CD8-positive, alpha-beta memory T cell (primary cell): ENCODE measurements around the gene AOAH. TPM values are rescaled to one million over a fixed set of nuclear protein-coding genes. Genes with fewer than 3 reads are reported as not detected.

ENCODE experiments used
- CTCF ChIA-PET: fragments of 350-600 bp; sonication (Branson Sonifier 250); formaldehyde crosslinking; loops from one replicate; lab custom pipeline; 2021; ENCODE audit warnings: antibody characterized with exemption; lab: Charles Lee
- POLR2A ChIA-PET: fragments of 350-600 bp; sonication (Branson Sonifier 250); formaldehyde crosslinking; loops from one replicate; lab custom pipeline; 2021; ENCODE audit warnings: antibody characterized with exemption; lab: Charles Lee
- DNase-seq, 5 donors: peaks; one replicate each; pipeline versions ENCODE4 v3.0.0 to v3.0.0-alpha.2; 2020 to 2022; ENCODE audit warnings: mixed read lengths in 1 of 5
- H3K27ac ChIP-seq: one replicate; pipeline ENCODE4 v1.7.0; 2013; ENCODE audit warnings: low read depth, mild to moderate bottlenecking, low read length, moderate library complexity
- H3K27me3 ChIP-seq: 2 replicates; pipeline ENCODE4 v1.7.0; 2013; ENCODE audit warnings: low read length, mild to moderate bottlenecking; ENCODE audit not compliant: insufficient read depth, poor library complexity, severe bottlenecking
- H3K36me3 ChIP-seq: 2 replicates; pipeline ENCODE4 v1.7.0; 2013; ENCODE audit warnings: mild to moderate bottlenecking, low read length, moderate library complexity; ENCODE audit not compliant: insufficient read depth
- H3K4me1 ChIP-seq: 2 replicates; pipeline ENCODE4 v1.7.0; 2013; ENCODE audit warnings: mild to moderate bottlenecking, low read length, moderate library complexity; ENCODE audit not compliant: insufficient read depth
- H3K4me3 ChIP-seq: 2 replicates; pipeline ENCODE4 v1.7.0; 2013; ENCODE audit warnings: mild to moderate bottlenecking, low read length
- H3K9me3 ChIP-seq: 2 replicates; pipeline ENCODE4 v1.7.0; 2013; ENCODE audit warnings: mild to moderate bottlenecking, low read length
- H3K27ac Mint-ChIP-seq, 8 donors: one replicate each; pipeline ENCODE4 v1.8.0; 2020 to 2021; ENCODE audit warnings: mixed read lengths in 8 of 8, mild to moderate bottlenecking in 6 of 8, inconsistent platforms in 3 of 8, moderate library complexity in 3 of 8
- H3K27me3 Mint-ChIP-seq, 2 donors: one replicate each; pipeline ENCODE4 v1.8.0; 2020 to 2021; ENCODE audit warnings: mixed read lengths in 2 of 2, mild to moderate bottlenecking in 1 of 2, moderate library complexity in 1 of 2
- H3K36me3 Mint-ChIP-seq, 3 donors: one replicate each; pipeline ENCODE4 v1.8.0; 2020 to 2021; ENCODE audit warnings: mixed read lengths in 3 of 3, inconsistent platforms in 1 of 3, mild to moderate bottlenecking in 1 of 3
- H3K4me1 Mint-ChIP-seq, 3 donors: one replicate each; pipeline ENCODE4 v1.8.0; 2020 to 2021; ENCODE audit warnings: mixed read lengths in 3 of 3, inconsistent platforms in 1 of 3, mild to moderate bottlenecking in 1 of 3
- H3K4me3 Mint-ChIP-seq, 7 donors: one replicate each; pipeline ENCODE4 v1.8.0; 2020 to 2021; ENCODE audit warnings: mixed read lengths in 7 of 7, mild to moderate bottlenecking in 6 of 7, moderate library complexity in 4 of 7, inconsistent platforms in 2 of 7
- H3K9me3 Mint-ChIP-seq, 5 donors: one replicate each; pipeline ENCODE4 v1.8.0; 2020 to 2022; ENCODE audit warnings: mixed read lengths in 5 of 5, mild to moderate bottlenecking in 3 of 5, moderate library complexity in 2 of 5, inconsistent platforms in 1 of 5
- polyA plus RNA-seq: library from polyadenylated mRNA; unstranded; fragments of 300-500 nt; fragmentation: Illumina TruSeq; gene quantifications from one replicate; pipeline ENCODE4 v1.2.3, GENCODE V29; 2021
- total RNA-seq, 2 experiments: library from RNA; stranded (reverse); gene quantifications; one replicate each; pipeline ENCODE4 v1.2.3, GENCODE V29; 2021

Gene AOAH
- total and polyA plus RNA-seq, 3 experiments from 2014 or later: 25.0 to 59.2 (median 26.4) TPM

DNA sequence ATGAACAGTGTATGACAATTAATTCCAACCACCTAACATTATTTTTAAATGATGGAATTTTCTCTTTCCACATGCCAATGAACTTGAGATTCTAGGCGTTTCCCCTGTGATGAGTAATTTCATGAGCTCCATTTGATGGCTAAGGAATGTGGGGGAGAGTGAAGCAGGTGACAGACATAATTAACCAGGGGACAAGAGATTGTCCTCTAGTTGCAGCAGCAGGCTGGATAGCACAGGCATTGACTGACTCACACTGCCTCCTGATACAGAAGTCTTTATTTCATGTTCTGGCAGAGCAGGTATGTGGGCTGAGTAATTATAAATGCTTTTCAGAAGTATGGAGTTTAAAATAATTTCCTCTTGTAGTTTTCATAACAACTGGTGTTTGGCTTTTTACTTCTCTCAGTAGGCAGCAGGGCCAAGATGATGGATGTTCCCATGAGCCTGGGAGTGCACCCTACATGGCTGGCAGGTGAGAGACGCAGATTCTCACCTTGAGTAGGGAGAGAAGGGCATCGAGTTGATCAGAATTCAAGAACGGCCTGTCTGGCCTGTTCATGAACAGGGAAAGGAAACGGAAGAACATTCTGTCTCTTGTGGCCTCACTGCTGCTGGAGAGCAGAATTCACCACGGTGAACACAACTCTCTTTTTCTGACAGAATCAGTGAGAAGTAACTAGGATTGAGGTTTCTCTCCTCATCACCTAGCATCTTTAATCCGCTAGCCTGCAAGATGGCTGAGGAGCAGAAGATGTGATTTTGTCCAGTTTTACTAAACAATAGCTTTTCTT, 118.8 kb downstream of the AOAH start:
- H3K4me1 Mint-ChIP-seq: peaks cover 21 to 41% (median 31%) of the 10 kb centered on the region in 3 donors

DNA sequence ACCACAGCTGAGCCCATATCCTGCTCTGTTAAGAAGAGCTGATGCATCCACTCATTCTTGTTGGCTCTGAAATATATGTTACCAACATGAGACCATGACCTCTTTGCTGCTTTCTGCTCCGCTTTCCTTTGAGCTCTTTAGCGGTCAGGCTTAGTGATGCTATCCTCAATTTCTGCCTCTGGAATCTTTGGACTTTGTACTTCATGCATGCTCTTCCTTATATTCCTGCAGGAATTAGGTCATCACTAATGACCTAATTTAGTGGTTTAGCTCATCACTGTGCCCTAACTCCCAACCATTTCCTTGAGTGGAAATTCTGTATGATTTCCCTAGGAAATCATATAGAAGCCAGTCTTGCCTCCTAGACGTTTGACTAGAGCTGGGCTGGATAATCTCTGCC, 119.5 kb downstream of the AOAH start:
- ChIA-PET POLR2A (no interaction called here), CTCF (interaction anchor here (1.1 kb wide), 1 partner anchor 14 kb away, joined by 3 read pairs; no protein-coding TSS in a partner anchor)
- Mint-ChIP-seq H3K36me3 (peaks cover 0 to 39% (median 15%) of the 10 kb centered on the region in 3 donors), H3K9me3 (no peaks in the 10 kb centered on the region), H3K4me1 (peaks cover 21 to 46% (median 35%) of the 10 kb centered on the region in 3 donors), H3K4me3 (no peak overlapping the region), H3K27me3 (no peaks in the 10 kb centered on the region), H3K27ac (peak overlapping the region in 3 of 8 donors; percentile 51 to 79 (median 59))
- no peaks in the 10 kb centered on the region for H3K36me3 ChIP-seq
- no peak overlapping the region for H3K4me3 ChIP-seq
- DNase-seq: no peak
- peaks cover 28% of the 10 kb centered on the region for H3K4me1 ChIP-seq
- no peaks in the 10 kb centered on the region for H3K27me3 ChIP-seq
- no peak overlapping the region for H3K27ac ChIP-seq
- no peaks in the 10 kb centered on the region for H3K9me3 ChIP-seq

More for the DNA sequence above, 118.8 kb downstream of the AOAH start:
- Mint-ChIP-seq H3K27me3 (no peaks in the 10 kb centered on the region), H3K36me3 (peaks cover 0 to 36% (median 12%) of the 10 kb centered on the region in 3 donors), H3K9me3 (no peaks in the 10 kb centered on the region), H3K4me3 (no peak overlapping the region), H3K27ac (peak overlapping the region in 4 of 8 donors; percentile 4 to 59 (median 44))
- H3K9me3 ChIP-seq: no peaks in the 10 kb centered on the region
- DNase-seq: no peak
- H3K27ac ChIP-seq: no peak overlapping the region
- no peaks in the 10 kb centered on the region for H3K36me3 ChIP-seq
- no peak overlapping the region for H3K4me3 ChIP-seq
- ChIA-PET CTCF (interaction anchor here (1.1 kb wide), 1 partner anchor 14 kb away, joined by 3 read pairs; no protein-coding TSS in a partner anchor), POLR2A (no interaction called here)
- no peaks in the 10 kb centered on the region for H3K27me3 ChIP-seq
- H3K4me1 ChIP-seq: peaks cover 28% of the 10 kb centered on the region

DNA sequence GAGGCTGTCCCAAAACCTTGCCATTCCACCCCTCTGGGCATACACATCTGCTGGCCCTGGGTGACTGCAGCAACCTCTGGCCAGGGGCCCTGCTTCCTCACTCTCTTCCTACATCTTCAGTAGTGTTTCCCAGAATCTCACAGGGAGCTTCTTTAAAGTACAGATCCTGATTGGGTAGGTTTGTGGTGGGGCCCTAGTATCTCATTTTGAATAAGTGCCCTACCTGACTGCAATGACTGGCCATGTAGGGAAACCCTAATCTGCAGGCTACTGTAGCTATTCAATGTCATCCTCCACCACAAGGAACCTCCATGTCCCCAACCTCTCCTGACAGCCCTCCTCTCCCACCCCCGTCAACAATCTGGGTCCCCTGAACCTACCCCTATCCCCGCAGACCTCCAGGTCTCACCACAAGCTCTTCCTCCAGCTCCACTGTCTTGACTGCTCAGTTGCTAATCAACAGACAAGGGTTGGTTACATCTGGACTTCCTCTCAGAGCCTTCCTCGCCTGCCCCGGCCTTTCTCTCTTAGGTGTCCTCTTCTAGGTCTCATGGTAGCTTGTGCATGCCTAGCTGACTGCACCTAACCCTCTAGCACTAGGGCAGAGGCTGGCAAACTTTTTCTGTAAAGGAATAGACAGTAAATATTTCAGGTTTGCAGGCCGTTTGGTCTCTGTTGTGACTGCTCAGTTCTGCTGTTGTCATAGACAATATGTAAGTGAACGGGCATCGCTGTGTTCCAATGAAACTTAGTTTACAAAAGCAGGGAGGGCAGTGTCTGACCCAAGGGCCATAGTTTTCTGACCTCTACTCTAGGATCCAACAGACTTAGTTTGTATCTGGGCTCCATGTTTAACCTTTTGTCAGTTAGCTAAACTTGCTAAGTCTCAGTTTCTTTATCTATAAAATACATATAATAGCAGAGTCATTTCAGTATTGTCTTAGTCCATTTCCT, 121.1 kb downstream of the AOAH start:
- no peaks in the 10 kb centered on the region for H3K36me3 ChIP-seq
- H3K9me3 ChIP-seq: no peaks in the 10 kb centered on the region
- Mint-ChIP-seq H3K27me3 (no peaks in the 10 kb centered on the region), H3K9me3 (no peaks in the 10 kb centered on the region), H3K36me3 (peaks cover 0 to 35% (median 17%) of the 10 kb centered on the region in 3 donors), H3K4me3 (peak overlapping the region in 1 of 7 donors; percentile 64), H3K27ac (peak overlapping the region in 7 of 8 donors; percentile 17 to 84 (median 68)), H3K4me1 (peaks cover 21 to 46% (median 35%) of the 10 kb centered on the region in 3 donors)
- no peak overlapping the region for H3K4me3 ChIP-seq
- no peak for DNase-seq
- POLR2A ChIA-PET: no interaction called here
- H3K27me3 ChIP-seq: no peaks in the 10 kb centered on the region
- H3K4me1 ChIP-seq: peaks cover 28% of the 10 kb centered on the region
- no peak overlapping the region for H3K27ac ChIP-seq
- CTCF ChIA-PET: no interaction called here

DNA sequence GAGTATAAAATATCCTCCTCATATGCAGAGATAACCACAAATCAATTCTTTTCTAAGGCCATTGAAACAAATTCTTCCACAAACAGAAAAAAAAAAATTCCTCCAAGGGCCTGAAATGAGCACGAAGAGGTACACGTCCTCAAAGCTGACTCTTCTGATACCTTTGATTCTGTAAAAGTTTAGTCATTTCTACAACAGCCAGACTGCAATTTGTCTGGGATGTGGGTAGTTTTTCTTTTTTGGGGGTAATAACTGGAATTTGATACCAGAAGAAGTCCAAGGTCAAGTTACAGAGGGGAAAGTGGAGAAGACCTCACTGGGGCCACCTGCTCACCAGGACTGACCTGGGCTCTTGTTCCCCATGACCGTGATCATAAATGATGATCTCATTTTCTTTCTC, 121.8 kb downstream of the AOAH start:
- H3K4me1 Mint-ChIP-seq: peaks cover 21 to 46% (median 35%) of the 10 kb centered on the region in 3 donors
- Histone ChIP-seq H3K27me3 (no peaks in the 10 kb centered on the region), H3K4me3 (no peak overlapping the region), H3K9me3 (no peaks in the 10 kb centered on the region), H3K4me1 (peaks cover 22% of the 10 kb centered on the region), H3K36me3 (no peaks in the 10 kb centered on the region), H3K27ac (no peak overlapping the region)
- DNase-seq: no peak
- H3K27ac Mint-ChIP-seq: peak overlapping the region in 3 of 8 donors; percentile 54 to 78 (median 68)
- H3K27me3 Mint-ChIP-seq: no peaks in the 10 kb centered on the region
- peaks cover 0 to 38% (median 17%) of the 10 kb centered on the region in 3 donors for H3K36me3 Mint-ChIP-seq
- no peaks in the 10 kb centered on the region for H3K9me3 Mint-ChIP-seq
- H3K4me3 Mint-ChIP-seq: no peak overlapping the region
- POLR2A ChIA-PET: interaction anchor here (0.6 kb wide), 1 partner anchor 969 kb away, joined by 10 read pairs; no protein-coding TSS in a partner anchor
- CTCF ChIA-PET: no interaction called here

DNA sequence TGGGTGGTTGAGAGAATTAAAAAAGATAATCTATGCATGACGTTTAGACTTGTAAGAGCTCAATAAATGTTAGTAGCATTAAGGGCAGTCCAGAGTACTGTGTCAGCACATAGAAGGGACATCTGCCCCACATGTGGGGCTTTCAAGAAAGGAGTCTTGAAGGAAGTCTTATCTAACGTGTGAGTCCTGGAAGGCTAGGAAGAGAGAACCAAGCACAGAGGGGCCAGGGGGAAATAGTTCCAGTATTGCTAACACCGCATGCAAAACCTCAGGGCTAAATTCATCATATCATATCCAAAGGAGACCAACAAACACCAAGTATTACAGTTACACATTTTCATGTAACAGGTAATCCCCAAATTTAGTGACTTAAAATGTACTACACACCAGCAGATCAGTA, 122.7 kb downstream of the AOAH start:
- peak overlapping the region in 1 of 7 donors; percentile 20 for H3K4me3 Mint-ChIP-seq
- Histone ChIP-seq H3K27me3 (no peaks in the 10 kb centered on the region), H3K4me1 (peaks cover 15% of the 10 kb centered on the region), H3K4me3 (no peak overlapping the region), H3K27ac (no peak overlapping the region), H3K36me3 (no peaks in the 10 kb centered on the region), H3K9me3 (no peaks in the 10 kb centered on the region)
- H3K4me1 Mint-ChIP-seq: peaks cover 18 to 42% (median 32%) of the 10 kb centered on the region in 3 donors
- peaks cover under 1 to 35% (median 19%) of the 10 kb centered on the region in 3 donors for H3K36me3 Mint-ChIP-seq
- peak overlapping the region in 5 of 8 donors; percentile 11 to 92 (median 76) for H3K27ac Mint-ChIP-seq
- ChIA-PET CTCF (no interaction called here), POLR2A (no interaction called here)
- H3K9me3 Mint-ChIP-seq: no peaks in the 10 kb centered on the region
- no peak for DNase-seq
- no peaks in the 10 kb centered on the region for H3K27me3 Mint-ChIP-seq

DNA sequence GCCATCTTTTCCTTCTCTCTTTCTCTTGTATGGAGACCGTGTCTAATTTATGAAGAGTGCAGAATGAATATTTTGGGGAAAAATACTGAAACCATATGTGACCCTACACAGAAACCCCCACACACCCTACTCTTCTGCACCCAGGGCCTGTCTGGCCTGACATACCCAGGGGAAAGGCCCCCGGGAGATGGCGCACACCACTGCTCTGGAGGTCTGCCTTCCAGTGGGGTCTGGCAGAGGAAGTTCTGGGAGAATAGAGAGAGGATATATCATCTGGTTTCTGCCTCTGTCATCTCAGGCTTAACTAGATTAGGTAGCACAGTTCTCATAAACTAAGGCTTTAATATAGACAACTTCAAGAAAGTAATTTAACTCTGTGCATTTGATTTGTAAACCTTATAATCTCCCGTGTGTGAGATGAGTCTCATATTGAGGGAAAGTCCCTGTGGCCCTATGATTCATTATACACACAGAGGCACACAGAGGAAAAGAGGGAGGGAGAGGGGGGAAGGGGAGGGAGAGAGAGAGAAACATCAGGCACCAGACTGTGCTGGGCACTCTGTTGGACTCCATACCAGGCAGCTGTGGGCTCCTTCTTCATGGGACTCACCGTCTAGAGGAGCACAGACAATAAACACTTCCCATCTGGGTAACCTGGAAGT, 123.3 kb downstream of the AOAH start:
- no peak overlapping the region for H3K4me3 ChIP-seq
- CTCF ChIA-PET: no interaction called here
- H3K4me1 ChIP-seq: peaks cover 9% of the 10 kb centered on the region
- Mint-ChIP-seq H3K4me3 (no peak overlapping the region), H3K27ac (peak overlapping the region in 5 of 8 donors; percentile 39 to 97 (median 78)), H3K27me3 (no peaks in the 10 kb centered on the region), H3K36me3 (peaks cover 5 to 33% (median 19%) of the 10 kb centered on the region in 3 donors), H3K9me3 (no peaks in the 10 kb centered on the region), H3K4me1 (peaks cover 18 to 39% (median 31%) of the 10 kb centered on the region in 3 donors)
- DNase-seq: no peak
- no peaks in the 10 kb centered on the region for H3K9me3 ChIP-seq
- POLR2A ChIA-PET: no interaction called here
- no peaks in the 10 kb centered on the region for H3K27me3 ChIP-seq
- no peaks in the 10 kb centered on the region for H3K36me3 ChIP-seq
- H3K27ac ChIP-seq: no peak overlapping the region

DNA sequence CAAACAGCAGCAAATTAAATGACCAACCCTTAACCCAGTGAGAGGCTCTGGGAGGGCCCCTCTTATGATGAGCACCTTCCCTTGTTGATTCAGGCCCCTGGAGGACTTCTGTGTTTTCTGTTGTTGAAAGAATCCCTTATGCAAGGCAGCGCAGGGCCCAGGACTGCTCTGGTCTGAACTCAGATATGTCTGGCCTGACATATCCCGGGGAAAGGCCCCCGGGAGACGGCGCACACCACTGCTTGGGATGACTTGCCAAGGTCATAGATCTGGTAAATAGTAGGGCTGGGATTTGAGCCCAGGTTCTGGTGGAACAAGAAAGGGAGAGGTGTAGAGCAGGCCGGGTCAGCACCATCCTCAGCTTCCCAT, 124.0 kb downstream of the AOAH start:
- peaks cover 2% of the 10 kb centered on the region for H3K4me1 ChIP-seq
- Mint-ChIP-seq H3K27ac (peak overlapping the region in 3 of 8 donors; percentile 59 to 74 (median 66)), H3K27me3 (no peaks in the 10 kb centered on the region), H3K36me3 (peaks cover 5 to 29% (median 17%) of the 10 kb centered on the region in 3 donors), H3K4me1 (peaks cover 15 to 33% (median 27%) of the 10 kb centered on the region in 3 donors), H3K9me3 (no peaks in the 10 kb centered on the region), H3K4me3 (no peak overlapping the region)
- no peak for DNase-seq
- no peaks in the 10 kb centered on the region for H3K27me3 ChIP-seq
- ChIA-PET POLR2A (no interaction called here), CTCF (no interaction called here)
- no peak overlapping the region for H3K4me3 ChIP-seq
- H3K27ac ChIP-seq: no peak overlapping the region
- no peaks in the 10 kb centered on the region for H3K36me3 ChIP-seq
- H3K9me3 ChIP-seq: no peaks in the 10 kb centered on the region
